GM08714 (cell line): ENCODE measurements around the gene GRIN2D.

Source experiments
- H3K4me3 ChIP-seq: fragments of 200-500 bp; sonication (Bioruptor generic); 2 replicates; pipeline ENCODE4 v1.5.1; 2014; ENCODE audit warnings: mild to moderate bottlenecking, low read length, inconsistent platforms
- ZNF274 ChIP-seq: IDR thresholded peaks from 2 replicates; pipeline ENCODE4 v1.6.1; 2012; ENCODE audit warnings: mild to moderate bottlenecking, low read depth, low read length

GRIN2D gene

GRCh38 chr19:48421548-48421947 is 28.1 kb downstream of the GRIN2D start:
- TF ChIP-seq ZNF274, result no peak
- H3K4me3 ChIP-seq, result no peak overlapping the region

- no peak overlapping the region for H3K4me3 ChIP-seq
- TF ChIP-seq ZNF274, result no peak
Observed at GRCh38 chr19:48424694-48425219, 31.3 kb downstream of the GRIN2D start.

GRCh38 chr19:48428670-48429069 is 35.2 kb downstream of the GRIN2D start:
- no peak for TF ChIP-seq ZNF274
- no peak overlapping the region for H3K4me3 ChIP-seq

GRCh38 chr19:48433337-48433736 is 39.9 kb downstream of the GRIN2D start:
- no peak overlapping the region for H3K4me3 ChIP-seq
- TF ChIP-seq ZNF274, result no peak

GRCh38 chr19:48436586-48436985 is 43.1 kb downstream of the GRIN2D start:
- no peak overlapping the region for H3K4me3 ChIP-seq
- TF ChIP-seq ZNF274, result no peak

GRCh38 chr19:48441360-48442050 is 48.0 kb downstream of the GRIN2D start:
- no peak overlapping the region for H3K4me3 ChIP-seq
- no peak for TF ChIP-seq ZNF274

- H3K4me3 ChIP-seq, result no peak overlapping the region
Observed at GRCh38 chr19:48442116-48443035, 48.9 kb downstream of the GRIN2D start.

GRCh38 chr19:48443256-48443655 is 49.8 kb downstream of the GRIN2D start:
- H3K4me3 ChIP-seq, result no peak overlapping the region

More at GRCh38 chr19:48442116-48443035, 48.9 kb downstream of the GRIN2D start:
- TF ChIP-seq ZNF274, result no peak

More at GRCh38 chr19:48443256-48443655, 49.8 kb downstream of the GRIN2D start:
- TF ChIP-seq ZNF274, result no peak
